ENCODE data around the gene TMEM82. TPM values are rescaled to one million over a fixed set of nuclear protein-coding genes. Genes with fewer than 3 reads are reported as not detected.

Gene TMEM82
- total and polyA plus RNA-seq, 4 donors: not detected

- no peak for DNase-seq
- Histone ChIP-seq H3K9me3 (ENCODE audit: control insufficient read depth in 4 of 4, insufficient read depth in 3 of 4, low read length in 3 of 4) (no peaks in the 10 kb centered on the region), H3K36me3 (ENCODE audit: control insufficient read depth in 4 of 4, insufficient read depth in 4 of 4, low read length in 4 of 4) (peaks cover 0 to 7% (median 3%) of the 10 kb centered on the region in 4 donors), H3K9ac (ENCODE audit: insufficient read depth in 1 of 2, low read length in 2 of 2) (no peak overlapping the region), H3K27ac (ENCODE audit: low read depth in 1 of 2, low read length in 1 of 2) (no peak overlapping the region), H3K4me1 (ENCODE audit: control insufficient read depth in 5 of 5, insufficient read depth in 5 of 5, low read length in 5 of 5) (peaks cover 4 to 10% (median 5%) of the 10 kb centered on the region in 5 donors), H3K4me3 (no peak overlapping the region), H3K27me3 (ENCODE audit: control insufficient read depth in 3 of 3, insufficient read depth in 3 of 3, low read length in 2 of 3) (no peaks in the 10 kb centered on the region)
- ATAC-seq (ENCODE audit: insufficient read depth, low FRiP score): no peak
- no peak for TF ChIP-seq CTCF (IDR thresholded peaks at IDR 0.05; ENCODE audit: control extremely low read depth, extremely low read depth)
- WGBS, 2 donors: 84 to 89% methylated on average over 15 of the region's 15 CpGs
Measured at GRCh38 chr1:15708486-15709137, 33.7 kb upstream of the TMEM82 start.

- WGBS, 2 donors: 89 to 94% methylated on average over 4 of the region's 4 CpGs
Measured at GRCh38 chr1:15709226-15709625, 33.1 kb upstream of the TMEM82 start.

GRCh38 chr1:15712168-15712567 lies 30.1 kb upstream of the TMEM82 start:
- 85% methylated on average over 4 of the region's 4 CpGs for WGBS, 2 donors
- no peak overlapping the region for H3K4me3 ChIP-seq
- DNase-seq: no peak
- no peaks in the 10 kb centered on the region for H3K27me3 ChIP-seq (ENCODE audit: control insufficient read depth in 3 of 3, insufficient read depth in 3 of 3, low read length in 2 of 3)
- no peak overlapping the region for H3K27ac ChIP-seq (ENCODE audit: low read depth in 1 of 2, low read length in 1 of 2)
- TF ChIP-seq CTCF (IDR thresholded peaks at IDR 0.05; ENCODE audit: control extremely low read depth, extremely low read depth): no peak
- peaks cover 5 to 13% (median 12%) of the 10 kb centered on the region in 4 donors for H3K36me3 ChIP-seq (ENCODE audit: control insufficient read depth in 4 of 4, insufficient read depth in 4 of 4, low read length in 4 of 4)
- no peak overlapping the region for H3K9ac ChIP-seq (ENCODE audit: insufficient read depth in 1 of 2, low read length in 2 of 2)
- no peak for ATAC-seq (ENCODE audit: insufficient read depth, low FRiP score)
- H3K9me3 ChIP-seq (ENCODE audit: control insufficient read depth in 4 of 4, insufficient read depth in 3 of 4, low read length in 3 of 4): no peaks in the 10 kb centered on the region
- peaks cover 3 to 34% (median 7%) of the 10 kb centered on the region in 5 donors for H3K4me1 ChIP-seq (ENCODE audit: control insufficient read depth in 5 of 5, insufficient read depth in 5 of 5, low read length in 5 of 5)

More at GRCh38 chr1:15709226-15709625, 33.1 kb upstream of the TMEM82 start:
- Histone ChIP-seq H3K36me3 (ENCODE audit: control insufficient read depth in 4 of 4, insufficient read depth in 4 of 4, low read length in 4 of 4) (peaks cover 0 to 7% (median 3%) of the 10 kb centered on the region in 4 donors), H3K27ac (ENCODE audit: low read depth in 1 of 2, low read length in 1 of 2) (no peak overlapping the region), H3K27me3 (ENCODE audit: control insufficient read depth in 3 of 3, insufficient read depth in 3 of 3, low read length in 2 of 3) (no peaks in the 10 kb centered on the region), H3K9ac (ENCODE audit: insufficient read depth in 1 of 2, low read length in 2 of 2) (no peak overlapping the region), H3K4me3 (no peak overlapping the region), H3K4me1 (ENCODE audit: control insufficient read depth in 5 of 5, insufficient read depth in 5 of 5, low read length in 5 of 5) (peaks cover 0 to 7% (median 5%) of the 10 kb centered on the region in 5 donors), H3K9me3 (ENCODE audit: control insufficient read depth in 4 of 4, insufficient read depth in 3 of 4, low read length in 3 of 4) (no peaks in the 10 kb centered on the region)
- ATAC-seq (ENCODE audit: insufficient read depth, low FRiP score): no peak
- no peak for DNase-seq
- no peak for TF ChIP-seq CTCF (IDR thresholded peaks at IDR 0.05; ENCODE audit: control extremely low read depth, extremely low read depth)
